Skeletal muscle satellite cell (primary cell): ENCODE measurements around the gene OGG1.

ENCODE experiments used
- H3K27me3 ChIP-seq: 2 replicates; pipeline ENCODE4 v1.7.0; 2013; ENCODE audit warnings: low read length; ENCODE audit not compliant: control insufficient read depth, insufficient read depth
- H3K36me3 ChIP-seq: 2 replicates; pipeline ENCODE4 v1.7.0; 2013; ENCODE audit warnings: mild to moderate bottlenecking, control low read depth, low read length; ENCODE audit not compliant: insufficient read depth
- H3K4me1 ChIP-seq: 2 replicates; pipeline ENCODE4 v1.7.0; 2013; ENCODE audit warnings: low read length; ENCODE audit not compliant: control insufficient read depth, insufficient read depth
- H3K4me2 ChIP-seq: 2 replicates; pipeline ENCODE4 v1.7.0; 2013; ENCODE audit warnings: mild to moderate bottlenecking, low read length
- H3K4me3 ChIP-seq: 2 replicates; pipeline ENCODE4 v1.7.0; 2013; ENCODE audit warnings: low read length
- H3K9ac ChIP-seq: 2 replicates; pipeline ENCODE4 v1.7.0; 2013; ENCODE audit warnings: mild to moderate bottlenecking, low read depth, low read length, moderate library complexity
- H3K9me3 ChIP-seq: replicated peaks from 2 replicates; pipeline ENCODE4 v1.7.0; 2013; ENCODE audit warnings: mild to moderate bottlenecking, control low read depth, low read length

The OGG1 gene

GRCh38 chr3:9715136-9715535, 34.6 kb upstream of the OGG1 start:
- H3K4me2 ChIP-seq: no peak overlapping the region
- peaks cover 37% of the 10 kb centered on the region for H3K27me3 ChIP-seq
- no peak overlapping the region for H3K4me3 ChIP-seq
- peaks cover 4% of the 10 kb centered on the region for H3K4me1 ChIP-seq
- no peaks in the 10 kb centered on the region for H3K36me3 ChIP-seq
- no peak overlapping the region for H3K9ac ChIP-seq
- H3K9me3 ChIP-seq: no peaks in the 10 kb centered on the region

GRCh38 chr3:9715764-9716437, 33.9 kb upstream of the OGG1 start:
- Histone ChIP-seq H3K27me3 (peaks cover 33% of the 10 kb centered on the region), H3K4me3 (no peak overlapping the region), H3K4me2 (no peak overlapping the region), H3K9me3 (no peaks in the 10 kb centered on the region), H3K9ac (no peak overlapping the region), H3K36me3 (no peaks in the 10 kb centered on the region), H3K4me1 (peaks cover 4% of the 10 kb centered on the region)

GRCh38 chr3:9716801-9717555, 32.8 kb upstream of the OGG1 start:
- Histone ChIP-seq H3K4me1 (peaks cover 4% of the 10 kb centered on the region), H3K9ac (no peak overlapping the region), H3K4me2 (no peak overlapping the region), H3K9me3 (no peaks in the 10 kb centered on the region), H3K36me3 (no peaks in the 10 kb centered on the region), H3K27me3 (peaks cover 35% of the 10 kb centered on the region), H3K4me3 (no peak overlapping the region)

- Histone ChIP-seq H3K9me3 (no peaks in the 10 kb centered on the region), H3K36me3 (no peaks in the 10 kb centered on the region), H3K27me3 (peaks cover 34% of the 10 kb centered on the region), H3K4me1 (peaks cover 4% of the 10 kb centered on the region), H3K4me3 (no peak overlapping the region), H3K9ac (no peak overlapping the region), H3K4me2 (no peak overlapping the region)
Observed at GRCh38 chr3:9717563-9717962, 32.2 kb upstream of the OGG1 start.

GRCh38 chr3:9718118-9718517, 31.6 kb upstream of the OGG1 start:
- H3K4me1 ChIP-seq: peaks cover 4% of the 10 kb centered on the region
- H3K9ac ChIP-seq: no peak overlapping the region
- peaks cover 32% of the 10 kb centered on the region for H3K27me3 ChIP-seq
- H3K4me3 ChIP-seq: no peak overlapping the region
- H3K4me2 ChIP-seq: no peak overlapping the region
- H3K9me3 ChIP-seq: no peaks in the 10 kb centered on the region
- no peaks in the 10 kb centered on the region for H3K36me3 ChIP-seq

DNA sequence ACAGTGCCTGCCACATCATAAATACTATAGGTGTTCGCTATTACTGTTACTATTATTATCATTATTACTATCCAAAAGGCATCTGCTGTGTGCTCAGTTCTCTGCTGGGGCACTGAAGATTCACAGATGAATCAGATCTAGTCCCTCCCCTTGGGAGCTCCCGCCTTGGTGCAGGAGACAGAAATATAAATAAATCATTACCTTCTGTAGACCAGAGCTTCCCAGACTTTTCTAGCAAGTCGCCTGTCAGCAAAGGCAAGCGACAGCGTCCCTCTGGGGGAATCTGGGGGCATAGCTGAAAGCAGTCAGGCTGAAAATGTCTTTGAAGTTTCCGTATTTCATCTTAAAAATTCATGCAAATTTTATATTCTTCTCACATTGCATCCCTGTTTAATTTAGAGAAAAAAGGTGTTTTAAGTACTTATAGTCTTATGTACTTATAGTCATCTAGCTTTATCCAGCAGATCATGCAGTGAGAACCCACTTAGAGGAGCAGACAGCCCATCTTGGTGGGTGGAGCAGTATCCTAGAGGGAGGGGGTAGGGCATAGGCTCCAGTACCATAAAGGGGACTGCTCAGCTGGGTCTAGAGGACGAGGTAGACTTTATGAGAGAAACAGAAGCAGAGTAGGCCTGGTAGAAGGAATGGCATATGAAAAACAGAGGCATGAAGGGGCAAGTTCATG, 28.6 kb upstream of the OGG1 start:
- no peaks in the 10 kb centered on the region for H3K9me3 ChIP-seq
- H3K27me3 ChIP-seq: peaks cover 31% of the 10 kb centered on the region
- peaks cover 1% of the 10 kb centered on the region for H3K4me1 ChIP-seq
- no peak overlapping the region for H3K4me2 ChIP-seq
- no peaks in the 10 kb centered on the region for H3K36me3 ChIP-seq
- H3K9ac ChIP-seq: no peak overlapping the region
- H3K4me3 ChIP-seq: no peak overlapping the region

- Histone ChIP-seq H3K4me2 (no peak overlapping the region), H3K9me3 (no peaks in the 10 kb centered on the region), H3K9ac (no peak overlapping the region), H3K4me1 (no peaks in the 10 kb centered on the region), H3K36me3 (no peaks in the 10 kb centered on the region), H3K4me3 (no peak overlapping the region), H3K27me3 (peaks cover 31% of the 10 kb centered on the region)
Observed at GRCh38 chr3:9721700-9722060, 28.1 kb upstream of the OGG1 start.

GRCh38 chr3:9725775-9726515, 23.8 kb upstream of the OGG1 start:
- Histone ChIP-seq H3K36me3 (no peaks in the 10 kb centered on the region), H3K4me1 (peaks cover 12% of the 10 kb centered on the region)

DNA sequence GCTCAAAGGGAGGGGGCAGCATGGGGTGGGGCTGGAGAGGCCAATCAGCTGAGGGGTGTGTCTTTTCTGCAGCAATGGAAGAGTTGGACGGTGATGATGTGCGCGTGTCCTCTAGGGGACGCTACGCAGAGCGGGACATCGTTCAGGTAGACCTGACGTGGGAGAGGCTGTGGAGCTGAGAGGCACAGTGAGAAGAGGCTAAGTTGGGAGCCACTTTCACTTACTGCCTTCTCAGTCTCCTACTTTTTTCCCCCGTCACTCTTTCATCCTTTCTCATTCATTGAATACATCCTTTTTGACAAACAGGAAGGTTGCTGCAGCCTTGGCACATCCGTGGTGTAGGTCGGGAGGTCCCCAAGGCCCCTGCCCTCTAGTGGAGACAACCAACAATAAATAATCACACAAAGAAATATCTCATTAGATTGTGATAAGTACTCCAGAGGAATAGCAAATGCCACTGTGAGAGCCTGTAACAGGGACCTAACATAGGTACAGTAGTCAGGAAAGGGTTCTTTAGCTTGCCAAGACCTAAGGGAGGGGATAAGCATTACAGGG, 22.6 kb upstream of the OGG1 start:
- H3K36me3 ChIP-seq: no peaks in the 10 kb centered on the region
- H3K9me3 ChIP-seq: no peaks in the 10 kb centered on the region
- H3K4me3 ChIP-seq: no peak overlapping the region
- peaks cover 12% of the 10 kb centered on the region for H3K4me1 ChIP-seq
- H3K27me3 ChIP-seq: peaks cover 8% of the 10 kb centered on the region
- H3K4me2 ChIP-seq: no peak overlapping the region
- no peak overlapping the region for H3K9ac ChIP-seq

More at GRCh38 chr3:9725775-9726515, 23.8 kb upstream of the OGG1 start:
- H3K9ac ChIP-seq: no peak overlapping the region
- no peak overlapping the region for H3K4me3 ChIP-seq
- peaks cover 15% of the 10 kb centered on the region for H3K27me3 ChIP-seq
- H3K4me2 ChIP-seq: no peak overlapping the region
- no peaks in the 10 kb centered on the region for H3K9me3 ChIP-seq

DNA sequence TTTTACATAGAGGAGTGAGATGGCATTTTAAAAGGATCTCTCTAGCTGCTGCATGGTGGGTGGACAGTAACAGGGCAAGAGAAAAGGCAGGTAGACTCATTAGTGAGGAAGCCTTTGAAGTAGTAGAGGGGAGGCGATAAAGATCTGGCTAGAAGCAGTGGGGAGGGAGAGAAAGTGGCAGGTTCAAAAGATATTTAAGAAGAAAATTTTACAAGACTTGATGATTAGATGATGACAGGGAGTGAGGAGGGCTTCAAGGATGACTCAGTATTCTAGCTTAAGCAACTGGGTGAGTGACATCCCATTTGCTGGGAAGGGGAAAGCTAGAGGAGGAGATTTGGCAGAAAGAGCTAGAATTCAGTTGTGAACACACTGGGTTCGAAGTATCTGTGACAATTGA, 22.0 kb upstream of the OGG1 start:
- no peaks in the 10 kb centered on the region for H3K9me3 ChIP-seq
- H3K9ac ChIP-seq: no peak overlapping the region
- H3K36me3 ChIP-seq: no peaks in the 10 kb centered on the region
- H3K4me2 ChIP-seq: no peak overlapping the region
- peaks cover 16% of the 10 kb centered on the region for H3K4me1 ChIP-seq
- H3K4me3 ChIP-seq: no peak overlapping the region
- peaks cover 2% of the 10 kb centered on the region for H3K27me3 ChIP-seq

DNA sequence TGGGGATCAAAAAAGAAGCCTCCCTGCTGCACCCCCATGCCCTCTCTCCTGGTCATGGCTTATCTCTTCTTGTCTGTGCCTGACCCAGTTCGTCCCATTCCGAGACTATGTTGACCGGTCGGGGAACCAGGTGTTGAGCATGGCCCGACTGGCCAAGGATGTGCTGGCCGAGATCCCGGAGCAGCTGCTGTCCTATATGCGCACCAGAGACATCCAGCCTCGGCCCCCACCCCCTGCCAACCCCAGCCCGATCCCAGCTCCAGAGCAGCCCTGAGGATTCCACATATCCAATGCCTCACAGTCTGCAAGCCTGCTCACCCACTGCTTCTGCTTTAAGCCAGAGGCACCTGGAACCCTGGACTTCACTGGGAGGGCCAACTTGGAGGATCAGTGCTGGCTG, 20.3 kb upstream of the OGG1 start:
- Histone ChIP-seq H3K4me3 (no peak overlapping the region), H3K9ac (no peak overlapping the region), H3K27me3 (no peaks in the 10 kb centered on the region), H3K4me1 (peaks cover 26% of the 10 kb centered on the region), H3K36me3 (peaks cover 6% of the 10 kb centered on the region), H3K9me3 (no peaks in the 10 kb centered on the region), H3K4me2 (no peak overlapping the region)
